GM18526 (cell line): ENCODE measurements around the gene SGCA.
A peak's percentile ranks its signal among the peaks of the same experiment; 100 is the strongest.

Experiments used
- POLR2A ChIP-seq: IDR thresholded peaks from 3 replicates; pipeline ENCODE4 v1.6.1; 2011; ENCODE audit not compliant: insufficient read length; ENCODE audit errors: extremely low read depth

SGCA gene

DNA sequence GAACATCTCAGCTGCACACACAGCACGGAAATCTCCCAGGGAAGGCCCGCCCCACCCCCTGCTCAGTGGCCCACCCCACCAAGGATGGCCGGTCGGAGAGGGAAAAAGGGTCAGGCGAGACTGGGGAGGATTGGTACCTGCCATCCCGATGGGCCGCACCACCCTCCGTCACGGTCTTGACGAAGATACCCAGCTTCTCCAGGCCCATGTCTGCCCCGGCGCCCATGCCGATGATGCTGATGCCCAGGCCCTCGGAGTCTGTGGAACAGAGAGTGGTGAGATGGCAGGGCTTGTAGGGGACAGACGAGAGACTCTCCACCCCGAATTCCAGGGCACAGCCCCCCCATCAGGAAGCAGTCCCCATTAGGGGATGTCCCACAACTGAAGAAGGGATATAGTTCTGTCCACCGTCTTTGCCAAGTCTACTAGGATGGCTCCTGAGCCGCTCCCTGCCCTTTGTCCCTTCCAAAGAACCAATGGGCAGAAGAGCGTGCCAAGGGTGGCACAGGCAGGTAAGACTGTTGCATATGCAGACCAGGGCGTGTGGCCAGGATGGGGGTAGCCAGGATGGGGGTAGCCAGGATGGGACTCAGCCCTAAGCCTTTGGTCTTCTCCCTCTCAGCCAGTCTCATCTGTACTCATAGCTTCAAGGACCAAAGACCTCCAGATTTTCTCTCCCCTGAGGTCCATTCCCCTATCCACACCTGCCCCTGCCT lies 22.2 kb upstream of the SGCA start:
- TF ChIP-seq POLR2A = no peak

DNA sequence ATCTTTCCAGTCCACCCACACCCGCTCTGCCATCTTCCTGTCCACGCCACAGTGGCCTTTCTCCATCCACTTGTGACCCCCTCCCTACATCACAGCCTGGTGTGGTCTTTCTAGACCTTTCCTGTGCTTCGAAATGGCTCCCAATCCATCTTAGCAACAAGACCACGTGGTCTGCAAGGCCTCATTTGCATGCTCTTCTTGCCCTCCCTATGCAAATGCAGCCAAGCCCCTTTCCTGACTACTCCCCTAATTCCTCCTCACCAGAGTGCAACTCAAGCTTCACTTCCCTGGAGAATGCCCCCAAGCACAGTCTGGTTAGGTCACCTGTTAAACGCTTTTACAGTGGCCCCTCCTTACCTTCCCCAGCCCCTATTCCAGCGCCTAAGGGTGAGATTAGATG lies 21.4 kb upstream of the SGCA start:
- no peak for TF ChIP-seq POLR2A

DNA sequence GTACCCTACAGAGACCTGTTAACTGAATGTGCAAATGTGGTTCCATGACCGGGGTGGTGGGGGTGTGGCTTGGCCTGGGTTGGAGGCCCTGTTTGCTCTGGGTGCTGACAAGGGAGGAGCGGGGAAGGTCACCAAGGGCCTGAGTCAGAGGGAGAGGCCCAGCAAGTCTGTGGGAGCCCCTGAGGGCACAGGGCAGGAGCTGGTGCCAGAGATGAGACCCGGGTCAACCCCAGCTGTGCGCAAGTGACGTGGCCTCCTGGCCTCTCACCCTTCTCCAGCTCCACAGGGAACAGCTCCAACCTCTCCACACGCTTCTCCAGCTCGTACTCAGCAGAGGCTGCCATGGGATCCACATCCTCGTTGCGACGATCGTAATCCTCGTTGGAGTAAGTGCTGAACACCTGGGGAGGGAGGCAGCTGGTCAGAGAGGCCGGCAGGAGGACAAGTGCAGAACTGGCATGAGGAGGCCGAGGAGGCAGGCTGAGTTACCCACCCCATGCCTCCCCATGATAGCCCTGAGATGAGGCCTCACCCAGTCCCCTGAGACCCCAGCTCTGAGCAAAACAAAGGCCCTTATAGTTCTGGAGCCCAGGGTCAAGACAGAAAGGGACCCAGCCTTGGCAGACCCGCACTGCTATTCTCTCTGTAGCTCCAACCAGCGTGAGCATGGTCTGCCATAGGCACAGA lies 20.8 kb upstream of the SGCA start:
- TF ChIP-seq POLR2A = no peak

DNA sequence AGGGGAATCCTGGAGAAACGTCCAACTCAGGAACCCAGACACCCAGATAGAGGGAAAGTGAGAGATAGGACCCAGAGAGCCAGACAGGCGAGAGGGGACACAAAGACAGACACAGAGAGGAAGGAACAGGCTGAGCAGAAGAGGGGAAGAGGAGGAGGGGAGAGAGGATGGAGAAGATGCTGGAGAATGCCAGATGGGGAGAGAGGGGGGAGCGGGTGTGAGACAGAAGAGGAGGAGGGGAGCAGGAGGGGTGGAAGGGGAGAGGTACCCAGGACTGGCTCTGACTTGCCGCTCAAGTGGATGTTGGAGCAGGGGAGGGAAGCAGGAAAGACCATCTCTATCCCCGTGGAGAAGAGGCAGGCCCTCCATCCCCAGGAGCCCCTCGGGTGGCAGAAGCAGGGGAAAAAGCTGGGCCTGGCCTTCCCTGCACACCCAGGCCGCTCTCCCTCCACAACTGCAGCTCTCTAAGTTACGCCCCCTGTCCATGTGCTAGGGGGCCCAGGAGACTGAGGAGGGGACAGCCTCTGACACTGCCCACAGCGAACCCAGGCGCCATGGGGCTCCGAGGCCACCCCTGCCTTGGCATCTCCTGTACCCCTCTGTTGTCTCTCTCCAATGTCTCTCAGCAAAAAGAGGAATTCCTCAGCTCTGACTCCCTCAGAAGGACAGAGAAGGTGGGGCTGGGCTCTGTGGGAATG lies 20.1 kb upstream of the SGCA start:
- TF ChIP-seq POLR2A = no peak

DNA sequence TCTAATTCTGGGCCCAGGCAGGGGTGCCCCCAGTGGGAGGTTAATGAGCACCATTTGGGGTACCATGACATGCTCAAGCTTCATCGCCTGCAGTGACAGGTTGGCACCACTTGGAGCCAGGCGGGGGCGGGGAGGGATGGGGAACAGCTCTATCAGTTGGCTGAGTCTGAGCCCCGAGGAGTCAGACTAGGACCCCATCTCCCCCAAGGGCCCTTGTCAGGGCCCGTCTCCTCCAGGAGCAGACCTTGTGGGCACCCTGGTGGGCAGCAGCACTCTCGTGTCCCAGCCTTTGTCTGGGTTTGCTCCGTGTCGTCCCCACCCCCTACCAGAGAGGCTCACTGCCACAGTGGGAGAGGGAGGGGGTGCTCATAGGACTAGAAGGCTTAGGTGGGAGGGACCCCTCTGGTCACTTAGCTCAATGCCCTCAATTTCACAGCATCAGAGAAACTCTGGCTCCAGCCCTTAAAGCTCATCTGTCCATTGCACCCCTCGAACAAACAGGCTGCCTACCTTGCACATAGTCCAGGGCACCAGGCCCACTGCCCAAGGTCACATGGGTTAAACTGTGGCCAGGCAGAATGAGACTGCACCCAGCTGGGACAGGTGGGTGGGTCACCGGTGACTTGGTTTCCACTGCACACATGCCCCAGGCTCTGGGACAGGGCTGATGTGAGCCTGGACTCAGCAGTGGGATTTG lies 19.4 kb upstream of the SGCA start:
- no peak for TF ChIP-seq POLR2A

DNA sequence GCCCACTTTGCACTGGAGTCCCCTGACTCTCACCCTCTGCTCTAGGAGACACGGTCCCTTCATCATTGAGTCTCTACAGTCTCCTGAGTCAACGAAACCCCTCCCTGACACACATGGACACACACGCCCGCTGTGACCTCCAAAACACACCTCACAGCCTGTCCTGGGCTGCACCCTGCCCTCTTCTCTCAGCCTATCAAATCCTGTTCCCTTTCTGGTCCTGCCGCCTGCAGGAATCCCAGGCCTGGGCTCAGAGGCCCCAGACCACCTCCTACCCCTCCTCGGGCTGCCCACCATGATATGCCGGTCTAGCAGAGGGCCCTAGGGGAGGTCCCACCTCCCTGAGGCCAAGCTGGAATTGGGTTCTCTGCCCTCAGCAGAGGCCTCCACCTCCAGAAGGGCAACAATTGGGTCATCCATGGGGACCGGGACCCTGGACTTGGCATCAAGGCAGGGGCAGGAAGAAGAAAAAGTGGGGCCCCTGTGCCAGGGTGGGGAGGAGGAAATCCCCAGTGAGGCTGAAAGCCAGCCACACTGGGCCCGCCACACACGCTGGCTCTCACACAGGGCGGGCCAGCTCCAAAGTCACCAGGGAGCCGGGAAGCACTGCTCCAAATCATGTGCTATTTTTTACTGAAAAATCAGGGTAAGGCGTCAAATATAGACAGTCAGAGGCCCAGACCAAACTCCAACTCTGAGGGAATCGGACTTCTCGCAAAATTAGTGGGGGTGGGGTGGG lies 18.7 kb upstream of the SGCA start:
- no peak for TF ChIP-seq POLR2A

DNA sequence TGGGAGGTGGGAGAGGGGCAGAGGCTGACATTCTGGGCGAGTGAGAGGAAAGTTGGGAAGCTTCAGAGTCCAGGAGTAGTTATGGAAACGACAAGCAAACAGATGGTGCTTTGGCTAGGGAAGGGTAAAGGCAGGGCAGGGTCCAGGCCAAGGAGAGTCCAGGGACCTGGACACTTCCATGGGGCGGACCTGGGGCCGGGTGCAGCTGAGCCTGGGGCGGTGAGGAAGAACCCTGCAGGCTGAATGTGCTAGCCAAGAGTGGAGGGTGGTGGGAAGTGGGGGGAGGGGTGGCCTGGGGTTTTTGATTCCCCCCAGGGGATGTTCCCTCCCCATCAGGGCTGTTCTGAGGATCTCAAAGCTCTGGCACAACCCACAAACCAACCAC lies 18.0 kb upstream of the SGCA start:
- peak; percentile 37 for TF ChIP-seq POLR2A

DNA sequence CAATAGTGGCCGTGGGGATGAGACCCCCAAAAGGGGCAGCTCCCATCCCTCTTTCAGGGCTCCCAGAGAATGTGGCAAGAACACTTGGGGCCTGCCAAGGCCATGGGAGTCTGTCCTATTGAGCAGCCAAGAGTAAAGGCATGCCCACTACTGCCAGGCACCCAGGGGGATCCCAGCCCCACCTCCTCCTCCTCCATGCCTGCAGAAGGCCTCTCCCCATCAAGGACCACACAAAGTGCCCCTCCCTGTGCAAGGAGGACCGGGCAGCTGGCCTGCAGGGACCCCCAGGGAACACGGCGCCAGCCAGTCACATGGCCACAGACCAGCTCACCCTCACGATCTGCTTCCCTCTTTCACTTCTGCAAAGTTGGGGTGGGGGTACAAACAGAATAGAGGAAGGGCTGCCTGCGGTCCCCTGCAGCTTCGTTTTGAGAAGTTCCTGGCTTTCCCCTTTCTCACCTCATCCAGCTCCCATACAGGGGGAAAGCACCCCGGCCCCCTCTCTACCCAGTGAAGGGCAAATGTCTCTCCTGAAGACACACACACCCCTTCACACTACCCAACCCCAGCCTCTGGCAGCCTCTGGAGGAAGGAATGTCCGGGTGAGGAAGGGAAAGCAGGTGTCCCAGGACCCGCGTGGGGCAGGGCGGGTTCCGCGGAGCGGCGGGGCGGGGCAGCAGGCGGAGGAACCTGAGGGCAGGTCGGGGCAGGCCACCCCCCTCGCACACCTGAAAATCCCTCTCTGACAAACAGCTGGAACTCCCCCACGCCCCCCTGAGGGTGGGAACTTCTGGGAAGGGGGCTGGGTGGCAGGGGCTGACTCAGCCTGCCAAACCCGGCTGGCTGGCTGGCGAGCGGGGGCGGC lies 17.3 kb upstream of the SGCA start:
- no peak for TF ChIP-seq POLR2A

DNA sequence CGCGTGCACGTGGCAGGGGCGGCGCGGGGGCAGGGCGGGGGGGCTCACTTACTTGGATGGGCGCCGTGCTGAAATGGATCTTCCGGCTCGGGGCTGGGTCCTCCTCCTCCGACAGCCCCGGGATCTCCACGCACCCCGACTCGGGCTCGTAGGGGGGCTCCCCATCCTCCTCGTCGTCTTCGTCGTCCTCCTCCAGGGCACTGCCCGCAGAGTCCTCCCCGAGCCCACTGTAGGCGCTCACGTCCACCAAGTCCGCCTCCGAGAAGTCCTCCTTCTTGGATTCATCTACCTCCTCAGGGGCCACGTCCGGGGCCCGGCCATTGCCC lies 16.8 kb upstream of the SGCA start:
- TF ChIP-seq POLR2A = no peak

DNA sequence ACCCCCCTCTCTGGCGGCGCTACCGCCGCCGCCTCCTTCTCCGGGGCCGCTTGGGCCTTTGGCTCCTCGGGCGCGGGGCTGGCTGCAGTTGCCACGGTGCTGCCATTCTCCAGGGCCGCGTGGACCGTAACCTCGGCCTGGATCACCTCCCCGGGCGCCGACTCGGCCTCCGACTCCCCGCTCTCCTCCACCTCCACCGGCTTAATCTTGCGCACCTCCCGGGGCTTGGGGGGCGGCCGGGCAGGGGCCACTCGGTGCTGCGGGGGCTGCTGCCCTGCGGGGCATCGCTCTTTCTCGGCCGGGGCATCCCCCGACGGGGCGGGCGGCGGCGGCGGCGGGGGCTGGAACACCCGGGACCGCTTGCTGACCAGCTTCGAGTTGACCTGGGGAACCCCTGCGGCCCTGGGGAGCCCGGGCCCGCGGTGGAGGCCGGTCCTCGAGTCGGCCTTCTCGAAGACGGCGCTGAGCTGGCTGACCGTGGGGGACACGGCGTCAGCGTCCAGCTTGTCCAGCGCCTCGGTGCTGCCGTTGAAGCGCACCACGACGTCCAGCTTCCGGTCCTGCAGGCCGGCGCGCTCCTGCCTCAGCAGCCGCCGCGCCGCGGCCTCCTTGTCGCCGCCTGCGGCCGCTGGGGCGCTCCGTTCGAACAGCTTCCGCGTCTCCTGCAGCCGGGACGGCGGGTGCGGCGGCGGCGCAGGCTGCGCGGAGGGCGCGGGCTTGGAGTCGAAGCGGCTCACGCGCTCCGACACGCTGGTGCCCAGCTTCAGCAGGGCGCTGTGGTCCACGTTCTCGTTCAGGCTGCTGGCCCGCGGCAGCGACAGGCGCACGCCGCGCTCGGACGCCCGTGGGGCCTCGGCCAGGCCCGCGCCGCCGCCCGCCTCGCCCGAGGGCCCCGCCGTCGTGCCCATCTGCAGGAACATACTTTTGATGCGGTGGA lies 16.1 kb upstream of the SGCA start:
- TF ChIP-seq POLR2A = no peak

DNA sequence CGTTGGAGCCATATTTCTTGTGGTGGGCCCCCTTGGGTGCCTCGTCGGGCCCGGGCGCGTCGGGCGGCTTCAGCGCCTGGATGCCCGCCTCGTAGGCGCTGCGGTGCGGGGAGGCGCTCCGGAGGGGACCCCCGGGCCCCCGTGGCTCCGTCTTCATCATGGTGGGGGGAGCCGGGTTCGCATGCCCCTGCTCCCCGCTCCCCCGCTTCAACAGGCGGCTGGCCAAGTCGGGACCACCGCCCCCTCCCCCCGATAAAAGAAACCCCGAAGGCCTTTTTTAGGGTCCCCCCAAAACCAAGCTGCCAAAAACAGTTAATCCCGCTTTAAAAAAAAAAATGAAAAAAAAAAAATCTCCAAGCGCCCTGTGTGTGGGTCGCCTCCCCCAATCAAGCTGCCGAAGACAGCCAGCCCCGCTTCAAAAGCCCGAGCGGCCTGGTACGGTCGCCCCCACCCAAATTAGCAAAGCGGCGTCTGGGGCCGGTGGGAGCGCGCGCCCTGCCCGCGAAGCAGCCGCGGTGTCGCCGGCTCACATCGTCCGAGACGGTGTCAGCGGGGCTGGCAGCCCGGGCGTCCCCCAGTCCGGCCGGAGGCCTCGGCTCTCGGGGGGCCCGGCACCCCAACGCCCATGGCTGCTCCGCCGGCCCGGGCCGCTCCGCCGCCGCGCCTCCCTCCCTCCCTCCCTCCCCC lies 15.3 kb upstream of the SGCA start, which contains the start of gene PPP1R9B:
Gene PPP1R9B (minus strand): TSS at position 324 of the 687 bp plus-strand sequence. CDS start 164 bp downstream, at position 160.
- no peak for TF ChIP-seq POLR2A
